Keratinocyte (primary cell): Measurements from ENCODE around the gene PHOX2A. TPM values are rescaled to one million over a fixed set of nuclear protein-coding genes. Genes with fewer than 3 reads are reported as not detected.

Experiments
- DNase-seq: peaks from one replicate; pipeline ENCODE4 v3.0.0-alpha.2; 2011; ENCODE audit warnings: low read depth, missing footprints, low spot score
- FAIRE-seq: peaks from 2 replicates; lab custom pipeline; 2011; peaks lifted over from hg19 to GRCh38; lab: Jason Lieb, UNC
- H2AFZ ChIP-seq: 2 replicates; pipeline ENCODE4 v1.6.0; 2012; ENCODE audit warnings: low read length, control low read depth, inconsistent platforms; ENCODE audit not compliant: control insufficient read depth
- H3K27ac ChIP-seq: 2 replicates; pipeline ENCODE4 v1.5.1; 2011; ENCODE audit warnings: low read length; ENCODE audit not compliant: control insufficient read depth, insufficient read depth
- H3K27me3 ChIP-seq: 3 replicates; pipeline ENCODE4 v1.6.0; 2011; ENCODE audit warnings: low read length; ENCODE audit not compliant: control insufficient read depth, insufficient read depth; ENCODE audit errors: extremely low read depth
- H3K36me3 ChIP-seq, 2 experiments: 2 replicates in 1 of 2; 3 replicates in 1 of 2; pipeline ENCODE4 v1.5.1; 2011; ENCODE audit warnings: low read length in 2 of 2, mild to moderate bottlenecking in 1 of 2; ENCODE audit not compliant: control insufficient read depth in 2 of 2, insufficient read depth in 2 of 2; ENCODE audit errors: extremely low read depth in 1 of 2
- H3K4me1 ChIP-seq: 3 replicates; pipeline ENCODE4 v1.5.1; 2011; ENCODE audit warnings: low read length; ENCODE audit not compliant: control insufficient read depth, insufficient read depth; ENCODE audit errors: extremely low read depth
- H3K4me2 ChIP-seq: 3 replicates; pipeline ENCODE4 v1.6.0; 2011; ENCODE audit warnings: low read depth, low read length; ENCODE audit not compliant: control insufficient read depth, insufficient read depth; ENCODE audit errors: extremely low read depth
- H3K4me3 ChIP-seq, 3 experiments: fragments of 200-600 bp in 1 of 3; sonication (generic) in 1 of 3; 2 replicates in 2 of 3; 3 replicates in 1 of 3; pipeline ENCODE4 v1.5.1; 2011 to 2016; ENCODE audit warnings: low read length in 3 of 3, mild to moderate bottlenecking in 3 of 3, control low read depth in 2 of 3, inconsistent platforms in 1 of 3, low read depth in 1 of 3, mixed read lengths in 1 of 3, mixed run types in 1 of 3, moderate library complexity in 1 of 3; ENCODE audit not compliant: control insufficient read depth in 2 of 3, insufficient read depth in 2 of 3; ENCODE audit errors: extremely low read depth in 1 of 3
- H3K79me2 ChIP-seq: 2 replicates; pipeline ENCODE4 v1.6.0; 2012; ENCODE audit warnings: low read length; ENCODE audit not compliant: control insufficient read depth, insufficient read depth
- H3K9ac ChIP-seq: 3 replicates; pipeline ENCODE4 v1.6.0; 2011; ENCODE audit warnings: low read length; ENCODE audit not compliant: control insufficient read depth, insufficient read depth; ENCODE audit errors: extremely low read depth
- H3K9me1 ChIP-seq: 3 replicates; pipeline ENCODE4 v1.6.0; 2011; ENCODE audit warnings: low read length; ENCODE audit not compliant: control insufficient read depth, insufficient read depth; ENCODE audit errors: extremely low read depth
- H3K9me3 ChIP-seq: 2 replicates; pipeline ENCODE4 v1.5.1; 2012; ENCODE audit warnings: low read depth, low read length; ENCODE audit not compliant: control insufficient read depth
- H4K20me1 ChIP-seq: 3 replicates; pipeline ENCODE4 v1.6.0; 2011; ENCODE audit warnings: low read length; ENCODE audit not compliant: control insufficient read depth, insufficient read depth; ENCODE audit errors: extremely low read depth
- EZH2 ChIP-seq: IDR thresholded peaks from one replicate; pipeline ENCODE4 v1.6.1; 2012; ENCODE audit warnings: inconsistent platforms, mild to moderate bottlenecking, low read length, moderate library complexity
- dilution Hi-C: fragments of 300-500 bp; cut with MboI; formaldehyde crosslinking; loops from one replicate; pipeline ENCODE4 v1.7.0; 2020; ENCODE audit warnings: low sequenced_read_pairs; ENCODE audit not compliant: extremely low pct_ligation_motif_present
- polyA plus RNA-seq, 5 experiments: library from polyadenylated mRNA; depleted of rRNA in 3 of 5; stranded (reverse) in 3 of 5; stranded (forward) in 1 of 5; unstranded in 1 of 5; fragments of >200 nt; gene quantifications; 1 replicate in 1 of 5; 2 replicates in 3 of 5; 3 replicates in 1 of 5; pipeline versions ENCODE4 v1.2.1 to v1.2.3, GENCODE V29; 2011 to 2012; ENCODE audit warnings: missing spikeins in 2 of 5, low read depth in 1 of 5, low replicate concordance in 1 of 5
- TF ChIP-seq, protein P1 (sequence below), 3 experiments: IDR thresholded peaks in 1 of 3; conservative IDR thresholded peaks in 1 of 3; optimal IDR thresholded peaks in 1 of 3; 2 replicates in 2 of 3; 3 replicates in 1 of 3; pipeline versions ENCODE3 to v1.5.1; 2011; ENCODE audit warnings: low read length in 3 of 3, mild to moderate bottlenecking in 3 of 3, moderate library complexity in 2 of 3, control low read depth in 1 of 3, inconsistent platforms in 1 of 3; ENCODE audit not compliant: insufficient read depth in 2 of 3; ENCODE audit errors: extremely low read depth in 1 of 3

PHOX2A gene
- polyA plus RNA-seq, 1 donor (not counting 4 experiments of a cell fraction or from before 2014, with no cell fraction given): not detected

DNA sequence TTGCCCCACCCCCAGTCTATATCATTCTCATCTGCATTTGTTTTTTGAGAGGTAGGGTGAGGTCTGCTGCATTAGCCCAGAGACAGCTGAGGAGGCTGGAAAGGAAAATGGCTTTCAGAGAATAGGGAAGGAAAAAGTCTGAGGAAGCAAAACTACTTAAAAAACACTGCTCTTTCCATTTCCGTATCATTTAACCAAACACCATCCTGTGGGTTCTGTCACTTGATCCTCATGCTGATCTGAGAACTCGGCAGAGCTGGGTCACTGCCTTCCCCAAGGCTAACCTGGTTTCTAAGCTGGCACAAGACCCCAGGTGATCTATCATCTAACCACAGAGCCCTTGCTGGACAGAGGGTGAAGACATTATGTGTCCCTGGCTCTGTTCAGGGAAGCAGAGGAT is 26.1 kb downstream of the PHOX2A start:
- H3K79me2 ChIP-seq: no peaks in the 10 kb centered on the region
- no peak overlapping the region for H3K4me2 ChIP-seq
- H3K36me3 ChIP-seq: no peaks in the 10 kb centered on the region
- TF ChIP-seq, protein P1, sequence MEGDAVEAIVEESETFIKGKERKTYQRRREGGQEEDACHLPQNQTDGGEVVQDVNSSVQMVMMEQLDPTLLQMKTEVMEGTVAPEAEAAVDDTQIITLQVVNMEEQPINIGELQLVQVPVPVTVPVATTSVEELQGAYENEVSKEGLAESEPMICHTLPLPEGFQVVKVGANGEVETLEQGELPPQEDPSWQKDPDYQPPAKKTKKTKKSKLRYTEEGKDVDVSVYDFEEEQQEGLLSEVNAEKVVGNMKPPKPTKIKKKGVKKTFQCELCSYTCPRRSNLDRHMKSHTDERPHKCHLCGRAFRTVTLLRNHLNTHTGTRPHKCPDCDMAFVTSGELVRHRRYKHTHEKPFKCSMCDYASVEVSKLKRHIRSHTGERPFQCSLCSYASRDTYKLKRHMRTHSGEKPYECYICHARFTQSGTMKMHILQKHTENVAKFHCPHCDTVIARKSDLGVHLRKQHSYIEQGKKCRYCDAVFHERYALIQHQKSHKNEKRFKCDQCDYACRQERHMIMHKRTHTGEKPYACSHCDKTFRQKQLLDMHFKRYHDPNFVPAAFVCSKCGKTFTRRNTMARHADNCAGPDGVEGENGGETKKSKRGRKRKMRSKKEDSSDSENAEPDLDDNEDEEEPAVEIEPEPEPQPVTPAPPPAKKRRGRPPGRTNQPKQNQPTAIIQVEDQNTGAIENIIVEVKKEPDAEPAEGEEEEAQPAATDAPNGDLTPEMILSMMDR (optimal IDR thresholded peaks at IDR 0.05 in 1 of 3, IDR thresholded peaks at IDR 0.05 in 1 of 3, conservative IDR thresholded peaks at IDR 0.05 in 1 of 3; ENCODE audit: extremely low read depth in 1 of 3, insufficient read depth in 2 of 3, low read length in 3 of 3): no peak
- TF ChIP-seq EZH2: no peak
- no peak overlapping the region for H2AFZ ChIP-seq
- DNase-seq: no peak
- dilution Hi-C loops: no loop called here
- no peak for FAIRE-seq
- H3K9me3 ChIP-seq: no peaks in the 10 kb centered on the region
- H3K4me3 ChIP-seq: no peak overlapping the region
- H3K9me1 ChIP-seq: no peaks in the 10 kb centered on the region
- H3K27me3 ChIP-seq: peaks cover 11% of the 10 kb centered on the region
- no peaks in the 10 kb centered on the region for H4K20me1 ChIP-seq
- H3K4me1 ChIP-seq: peaks cover 6% of the 10 kb centered on the region
- no peak overlapping the region for H3K27ac ChIP-seq
- no peak overlapping the region for H3K9ac ChIP-seq

- TF ChIP-seq, protein P1 (optimal IDR thresholded peaks at IDR 0.05 in 1 of 3, IDR thresholded peaks at IDR 0.05 in 1 of 3, conservative IDR thresholded peaks at IDR 0.05 in 1 of 3; ENCODE audit: extremely low read depth in 1 of 3, insufficient read depth in 2 of 3, low read length in 3 of 3): no peak
- TF ChIP-seq EZH2: no peak
- H3K27me3 ChIP-seq: peaks cover 11% of the 10 kb centered on the region
- dilution Hi-C loops: no loop called here
- no peak within 1 kb of the TSS for H3K4me2 ChIP-seq
- no peaks in the 10 kb centered on the region for H4K20me1 ChIP-seq
- DNase-seq: no peak
- H3K9me1 ChIP-seq: no peaks in the 10 kb centered on the region
- H3K9me3 ChIP-seq: no peaks in the 10 kb centered on the region
- no peak within 1 kb of the TSS for H3K9ac ChIP-seq
- no peaks in the 10 kb centered on the region for H3K36me3 ChIP-seq
- no peak for FAIRE-seq
- no peak within 1 kb of the TSS for H3K27ac ChIP-seq
- no peaks in the 10 kb centered on the region for H3K79me2 ChIP-seq
- H3K4me1 ChIP-seq: no peaks in the 10 kb centered on the region
- no peak within 1 kb of the TSS for H2AFZ ChIP-seq
- H3K4me3 ChIP-seq: no peak within 1 kb of the TSS
Measured at GRCh38 chr11:72216638-72217037, 27.3 kb downstream of the PHOX2A start, which contains the start of gene FOLR2. FOLR2 (plus strand) TSS chr11:72216794; CDS start chr11:72218585, 1,791 bp downstream.
